HepG2 (cell line): ENCODE measurements around the gene WDR62. TPM values are rescaled to one million over a fixed set of nuclear protein-coding genes. Genes with fewer than 3 reads are reported as not detected.

Experiments
- ATAC-seq: fragments of 200-7000 bp; cut with Tn5 transposase; 3 replicates; pipeline ENCODE4 v1.9.1; 2020; ENCODE audit warnings: mild to moderate bottlenecking, moderate library complexity
- BruUV-seq: library from RNA; stranded (reverse); fragments of 400-500 nt; replicated peaks from 2 replicates; lab custom pipeline; 2021; lab: Mats Ljungman, UMichigan
- CTCF ChIA-PET: fragments of 300-600 bp; formaldehyde crosslinking; extraction: SDS; loops from one replicate; lab custom pipeline; 2021; ENCODE audit warnings: low total read pairs, inconsistent platforms, low intra/inter-chr PET ratio; lab: Yijun Ruan, JAX
- POLR2A ChIA-PET: fragments of 350-600 bp; sonication (Branson Sonifier 250); formaldehyde crosslinking; loops from one replicate; lab custom pipeline; 2020; ENCODE audit warnings: antibody characterized with exemption, inconsistent platforms; lab: Yijun Ruan, JAX
- DNase-seq: peaks from one replicate; pipeline ENCODE4 v3.0.0-alpha.2; 2015; ENCODE audit warnings: low spot score
- FAIRE-seq: peaks from 3 replicates; lab custom pipeline; 2011; peaks lifted over from hg19 to GRCh38; lab: Jason Lieb, UNC
- H2AFZ ChIP-seq: one replicate; pipeline ENCODE4 v1.6.1; 2011; ENCODE audit warnings: low read length, inconsistent platforms
- H3K27ac ChIP-seq: fragments of 300-600 bp; 3 replicates; pipeline ENCODE4 v1.8.0; 2011; ENCODE audit warnings: mixed run types, mild to moderate bottlenecking, mixed read lengths, low read length, inconsistent platforms; ENCODE audit not compliant: insufficient read depth; ENCODE audit errors: extremely low read length
- H3K27me3 ChIP-seq, 2 experiments: fragments of 200-600 bp in 1 of 2; 2 replicates in 1 of 2; 3 replicates in 1 of 2; pipeline versions ENCODE4 v1.6.0 to v1.8.0; 2011; ENCODE audit warnings: low read length in 2 of 2, mild to moderate bottlenecking in 2 of 2, moderate library complexity in 2 of 2, inconsistent platforms in 1 of 2; ENCODE audit not compliant: insufficient read depth in 2 of 2, control insufficient read depth in 1 of 2
- H3K36me3 ChIP-seq, 2 experiments: fragments of 200-600 bp in 1 of 2; replicated peaks in 1 of 2; 2 replicates in 1 of 2; 3 replicates in 1 of 2; pipeline versions ENCODE4 v1.5.1 to v1.8.0; 2011; ENCODE audit warnings: low read length in 2 of 2, inconsistent platforms in 1 of 2; ENCODE audit not compliant: insufficient read depth in 2 of 2, control insufficient read depth in 1 of 2
- H3K4me1 ChIP-seq: 2 replicates; pipeline ENCODE4 v1.5.1; 2012; ENCODE audit warnings: low read length, inconsistent platforms; ENCODE audit not compliant: insufficient read depth
- H3K4me2 ChIP-seq: 2 replicates; pipeline ENCODE4 v1.6.0; 2011; ENCODE audit warnings: low read depth, low read length, inconsistent platforms
- H3K4me3 ChIP-seq, 3 experiments: fragments of 200-600 bp in 1 of 3; sonication (generic), shearing (Covaris generic) in 1 of 3; replicated peaks in 1 of 3; 2 replicates each; pipeline ENCODE4 v1.5.1; 2011 to 2016; ENCODE audit warnings: low read length in 3 of 3, inconsistent platforms in 2 of 3, low read depth in 2 of 3, mild to moderate bottlenecking in 2 of 3, control low read depth in 1 of 3, mixed read lengths in 1 of 3; ENCODE audit not compliant: insufficient read depth in 1 of 3
- H3K79me2 ChIP-seq: one replicate; pipeline ENCODE4 v1.6.1; 2011; ENCODE audit warnings: low read length, inconsistent platforms; ENCODE audit not compliant: insufficient read depth
- H3K9ac ChIP-seq: 2 replicates; pipeline ENCODE4 v1.6.0; 2011; ENCODE audit warnings: mild to moderate bottlenecking, low read depth, low read length, inconsistent platforms; ENCODE audit not compliant: insufficient read depth
- H3K9me3 ChIP-seq: 2 replicates; pipeline ENCODE4 v1.5.1; 2012; ENCODE audit warnings: mild to moderate bottlenecking, low read length
- H4K20me1 ChIP-seq: 2 replicates; pipeline ENCODE4 v1.6.0; 2011; ENCODE audit warnings: inconsistent platforms, mild to moderate bottlenecking, low read length, moderate library complexity; ENCODE audit not compliant: insufficient read depth
- ASH2L ChIP-seq: fragments of 300-600, 200-600 bp; sonication (generic); IDR thresholded peaks from 2 replicates; pipeline ENCODE4 v1.7.0; 2017; ENCODE audit warnings: low read depth, mild to moderate bottlenecking, moderate library complexity, mixed read lengths, low read length; ENCODE audit not compliant: insufficient read length
- IRF9 ChIP-seq: sonication (generic); formaldehyde crosslinking; IDR thresholded peaks from 2 replicates; pipeline ENCODE4 v1.8.0; 2022; ENCODE audit warnings: missing genetic modification reagents, mild to moderate bottlenecking, borderline replicate concordance
- MYC ChIP-seq: sonication (generic); formaldehyde crosslinking; IDR thresholded peaks from 2 replicates; pipeline ENCODE4 v1.9.0; 2021; ENCODE audit warnings: missing genetic modification reagents, borderline replicate concordance
- SCMH1 ChIP-seq: sonication (generic); formaldehyde crosslinking; IDR thresholded peaks from 2 replicates; pipeline ENCODE4 v1.9.0; 2021; ENCODE audit warnings: missing genetic modification reagents, mild to moderate bottlenecking, borderline replicate concordance
- TERF1 ChIP-seq: sonication (generic); formaldehyde crosslinking; IDR thresholded peaks from 2 replicates; pipeline ENCODE4 v1.8.0; 2022; ENCODE audit warnings: mild to moderate bottlenecking, missing genetic modification reagents, moderate library complexity
- THAP7 ChIP-seq: sonication (generic); formaldehyde crosslinking; IDR thresholded peaks from 2 replicates; pipeline ENCODE4 v1.8.1; 2023; ENCODE audit warnings: mild to moderate bottlenecking, missing genetic modification reagents
- ZBTB14 ChIP-seq: sonication (generic); formaldehyde crosslinking; IDR thresholded peaks from 2 replicates; pipeline ENCODE4 v1.4.0; 2020; ENCODE audit warnings: missing genetic modification reagents
- ZBTB7A ChIP-seq: sonication (generic); formaldehyde crosslinking; IDR thresholded peaks from 2 replicates; pipeline ENCODE4 v1.8.0; 2022; ENCODE audit warnings: mild to moderate bottlenecking, missing genetic modification reagents
- ZIK1 ChIP-seq: sonication (generic); formaldehyde crosslinking; IDR thresholded peaks from 2 replicates; pipeline ENCODE4 v1.5.0; 2020; ENCODE audit warnings: mild to moderate bottlenecking, low read depth, missing genetic modification reagents, borderline replicate concordance
- ZNF263 ChIP-seq: sonication (generic); formaldehyde crosslinking; IDR thresholded peaks from 2 replicates; pipeline ENCODE4 v1.4.0; 2020; ENCODE audit warnings: missing genetic modification reagents
- ZNF335 ChIP-seq: sonication (generic); formaldehyde crosslinking; IDR thresholded peaks from 2 replicates; pipeline ENCODE4 v1.4.0; 2020; ENCODE audit warnings: missing genetic modification reagents
- ZNF33B ChIP-seq: sonication (generic); formaldehyde crosslinking; IDR thresholded peaks from 2 replicates; pipeline ENCODE4 v1.5.1; 2020; ENCODE audit warnings: mild to moderate bottlenecking, missing genetic modification reagents
- ZNF569 ChIP-seq: sonication (generic); formaldehyde crosslinking; IDR thresholded peaks from 2 replicates; pipeline ENCODE4 v1.5.0; 2020; ENCODE audit warnings: mild to moderate bottlenecking, missing genetic modification reagents, moderate library complexity, borderline replicate concordance
- ZNF615 ChIP-seq: sonication (generic); formaldehyde crosslinking; IDR thresholded peaks from 2 replicates; pipeline ENCODE4 v1.5.0; 2020; ENCODE audit warnings: mild to moderate bottlenecking, missing genetic modification reagents, borderline replicate concordance
- ZNF770 ChIP-seq: sonication (generic); formaldehyde crosslinking; IDR thresholded peaks from 2 replicates; pipeline ENCODE4 v1.5.0; 2020; ENCODE audit warnings: mild to moderate bottlenecking, missing genetic modification reagents
- ZSCAN21 ChIP-seq: sonication (generic); formaldehyde crosslinking; IDR thresholded peaks from 2 replicates; pipeline ENCODE4 v1.8.0; 2022; ENCODE audit warnings: mild to moderate bottlenecking, missing genetic modification reagents, moderate library complexity, borderline replicate concordance
- WGBS: methylation state at CpG from one replicate; pipeline ENCODE4 v1.1.6; 2017; ENCODE audit warnings: low lambda C conversion rate; 5-methylcytosine and 5-hydroxymethylcytosine counted together
- in situ Hi-C: cut with HindIII; loops from 2 replicates; pipeline ENCODE4 v1.10.0; 2017; ENCODE audit warnings: low pct_unique_long_range_greater_than_20kb; ENCODE audit not compliant: extremely low pct_ligation_motif_present
- intact Hi-C: fragments of 100-400 bp; cut with micrococcal nuclease; formaldehyde crosslinking; loops from one replicate; pipeline ENCODE4 v1.10.0; 2022; ENCODE audit not compliant: unreplicated experiment
- polyA plus RNA-seq, 8 experiments: library from polyadenylated mRNA; depleted of rRNA in 3 of 8; stranded (reverse) in 7 of 8; unstranded in 1 of 8; fragments of >200 nt; fragmentation: Illumina TruSeq in 4 of 8; extraction: Trizol in 4 of 8; gene quantifications; 2 replicates each; pipeline versions ENCODE4 v1.2.1 to v1.2.3, GENCODE V29; 2011 to 2016; ENCODE audit warnings: low read depth in 4 of 8, missing spikeins in 1 of 8, mixed read lengths in 1 of 8; ENCODE audit not compliant: insufficient read depth in 1 of 8
- total RNA-seq, 5 experiments: library from RNA; depleted of rRNA; stranded (reverse); fragments of >200 nt; fragmentation: Illumina TruSeq; extraction: Trizol; gene quantifications; 2 replicates each; pipeline ENCODE4 v1.2.3, GENCODE V29; 2016; ENCODE audit warnings: low read depth in 1 of 5

The WDR62 gene
- total and polyA plus RNA-seq, 2 of the 13 experiments (the other 11 are each of a cell fraction or from before 2014, with no cell fraction given), result 5.8 to 12.5 TPM

- ChIA-PET CTCF (no interaction called here), POLR2A (interaction anchor here (0.6 to 1.9 kb wide), 5 partner anchors 12 to 107 kb away, joined by 3 to 17 read pairs (median 7); partner anchors contain the start of genes POLR2I, TBCB and THAP8)
- H3K79me2 ChIP-seq, result peaks cover 8% of the 10 kb centered on the region
- intact Hi-C loops, result loop anchor here (2.0 kb wide), 1 partner anchor 34 kb away; no protein-coding TSS in a partner anchor
- H3K4me2 ChIP-seq, result peak within 1 kb of the TSS; percentile 99
- peaks cover 52% of the 10 kb centered on the region for H3K4me1 ChIP-seq
- WGBS, result 10% methylated on average over 13 of the region's 19 CpGs
- peak within 1 kb of the TSS; percentile 67 to 93 (median 72) for H3K4me3 ChIP-seq
- peak within 1 kb of the TSS; percentile 86 for H3K9ac ChIP-seq
- peak; percentile 77 for DNase-seq
- peak; percentile 89 for ATAC-seq
- peaks cover 0 to 6% of the 10 kb centered on the region in 2 experiments; a peak in 2 of 5 replicates for H3K36me3 ChIP-seq
- peak within 1 kb of the TSS; percentile 86 for H3K27ac ChIP-seq
- H2AFZ ChIP-seq, result no peak within 1 kb of the TSS
- no peaks in the 10 kb centered on the region for H3K9me3 ChIP-seq
- H4K20me1 ChIP-seq, result no peaks in the 10 kb centered on the region
- TSS peak; percentile 70 for BruUV-seq
- in situ Hi-C loops, result no loop called here
- H3K27me3 ChIP-seq, result no peaks in the 10 kb centered on the region; a peak in 1 of 5 replicates
- FAIRE-seq, result peak; percentile 72
- TF ChIP-seq TERF1 (CRISPR knock-in tag) (no peak), ZNF569 (CRISPR knock-in tag) (no peak), SCMH1 (CRISPR knock-in tag) (no peak), IRF9 (CRISPR knock-in tag) (peak; percentile 88; the same call in 1 of the 2 replicates), MYC (CRISPR knock-in tag) (peak; percentile 79), ZBTB14 (no peak), ZNF615 (CRISPR knock-in tag) (no peak), ZNF33B (CRISPR knock-in tag) (no peak), ZSCAN21 (no peak), ZBTB7A (CRISPR knock-in tag) (0 out of 2 replicates have a peak, but pooled peaks have one; percentile 43), ZNF263 (CRISPR knock-in tag) (peak; percentile 77), ZNF770 (CRISPR knock-in tag) (peak; percentile 86), ZIK1 (CRISPR knock-in tag) (0 out of 2 replicates have a peak, but pooled peaks have one; percentile 47), ZNF335 (CRISPR knock-in tag) (peak; percentile 36; the same call in 1 of the 2 replicates), THAP7 (CRISPR knock-in tag) (no peak), ASH2L (peak; percentile 36)
Measured at GRCh38 chr19:36008336-36008978, 46.2 kb upstream of the WDR62 start, which contains the start of gene SYNE4. Gene SYNE4 (minus strand): TSS chr19:36008813. CDS start chr19:36008681, 132 bp downstream.
